Activated T-cell treated with anti-CD3 and anti-CD28 coated beads for 4 hours (primary cell): ENCODE data around the gene ADGRG6.

Experiments used
- DNase-seq: peaks from one replicate; pipeline ENCODE4 v3.0.0-alpha.2; 2020

ADGRG6 gene

DNA sequence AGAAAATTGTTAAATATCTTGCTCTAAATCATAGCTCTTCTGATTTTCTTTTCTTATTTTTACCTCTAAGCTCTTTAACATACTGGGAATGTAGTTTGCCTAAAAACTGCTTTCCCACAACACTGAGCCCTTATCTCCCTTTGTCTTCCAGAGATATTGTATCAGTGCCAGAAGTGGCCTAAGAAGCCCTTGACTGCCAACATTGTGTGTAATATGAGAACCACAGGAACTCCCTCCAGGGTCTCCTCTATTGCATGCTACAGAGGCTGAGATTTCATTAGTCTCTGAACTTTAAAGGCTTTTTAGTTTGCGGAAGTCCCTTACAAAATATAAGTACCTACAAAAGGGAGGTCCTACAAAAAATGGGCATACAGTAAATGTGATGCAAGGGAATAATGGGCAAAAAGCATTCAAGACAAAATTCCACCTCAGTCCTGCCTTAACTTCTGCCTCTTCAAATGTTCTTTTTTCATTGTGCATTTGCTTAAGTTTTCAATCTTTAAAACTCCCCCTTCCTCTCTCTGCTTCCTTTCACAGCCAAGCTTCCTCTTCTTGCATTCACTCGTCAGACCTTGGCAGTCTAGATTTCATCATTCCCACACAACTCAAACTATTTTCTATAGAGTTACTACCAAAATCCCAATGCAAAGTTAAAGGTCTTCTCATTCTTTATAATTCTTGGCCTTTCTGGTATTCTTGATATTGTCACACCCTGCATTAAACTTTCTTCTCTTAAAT is 76.5 kb downstream of the ADGRG6 start:
- no peak for DNase-seq

DNA sequence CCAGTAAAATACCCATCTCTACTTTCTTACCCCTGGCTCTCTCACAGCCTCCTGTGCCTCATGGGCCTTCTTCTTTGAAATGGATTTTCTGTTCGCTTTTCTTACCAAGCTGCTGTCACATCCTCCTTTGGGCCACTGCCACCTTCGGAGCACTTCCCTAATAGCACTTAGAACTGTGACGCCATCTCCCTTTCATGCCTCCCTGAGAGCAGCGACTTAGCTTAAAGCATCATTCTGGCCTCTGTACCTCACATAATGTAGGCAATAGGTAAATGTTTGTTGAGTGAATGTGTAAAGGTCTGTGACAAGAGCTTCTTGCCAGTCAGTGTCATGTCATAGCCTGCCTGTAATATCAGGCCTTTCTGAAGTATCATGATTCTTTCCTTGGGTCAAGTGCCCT is 78.8 kb downstream of the ADGRG6 start:
- DNase-seq: no peak

DNA sequence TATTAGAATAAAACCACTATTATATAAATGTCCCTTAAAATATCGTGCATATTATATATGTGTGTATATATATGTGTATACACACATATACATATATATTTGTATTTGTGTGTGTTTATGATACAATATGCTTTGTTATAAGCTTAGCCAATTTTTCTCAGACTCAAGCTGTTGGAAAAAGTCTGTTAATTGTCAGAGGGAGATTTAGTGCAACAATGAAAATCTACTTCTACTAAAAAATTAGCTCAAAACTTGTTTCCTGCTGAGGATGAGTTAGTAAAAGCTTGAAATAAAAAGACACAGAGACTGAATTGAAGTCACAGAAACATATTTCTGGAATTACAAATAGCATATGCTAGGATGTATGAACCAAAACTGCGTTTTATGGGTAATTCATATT is 79.4 kb downstream of the ADGRG6 start:
- no peak for DNase-seq

DNA sequence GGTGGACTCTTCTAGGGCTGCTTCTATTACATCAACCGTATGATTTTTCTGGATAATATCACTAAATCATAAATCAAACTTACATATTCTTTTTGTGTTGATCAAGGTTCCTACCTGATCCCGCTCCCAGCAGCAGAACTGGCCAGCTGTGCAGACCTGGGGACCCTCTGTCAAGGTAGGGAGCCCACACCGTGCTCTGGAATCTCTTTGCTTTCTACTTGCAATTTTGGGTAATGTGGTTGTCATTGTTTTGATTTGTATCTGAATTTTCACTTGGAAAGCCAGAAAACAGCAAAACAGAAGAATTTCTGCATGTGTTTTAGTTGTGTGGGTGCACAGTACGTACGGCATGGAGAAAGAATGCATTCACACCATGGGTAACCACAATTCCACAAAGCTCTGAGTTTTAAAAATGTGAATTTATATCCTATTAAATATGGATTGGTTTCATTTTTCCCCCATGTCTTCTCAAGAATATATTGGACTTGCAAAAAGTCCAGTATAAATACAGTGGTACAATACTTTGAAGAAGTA is 80.1 kb downstream of the ADGRG6 start:
- DNase-seq: no peak

DNA sequence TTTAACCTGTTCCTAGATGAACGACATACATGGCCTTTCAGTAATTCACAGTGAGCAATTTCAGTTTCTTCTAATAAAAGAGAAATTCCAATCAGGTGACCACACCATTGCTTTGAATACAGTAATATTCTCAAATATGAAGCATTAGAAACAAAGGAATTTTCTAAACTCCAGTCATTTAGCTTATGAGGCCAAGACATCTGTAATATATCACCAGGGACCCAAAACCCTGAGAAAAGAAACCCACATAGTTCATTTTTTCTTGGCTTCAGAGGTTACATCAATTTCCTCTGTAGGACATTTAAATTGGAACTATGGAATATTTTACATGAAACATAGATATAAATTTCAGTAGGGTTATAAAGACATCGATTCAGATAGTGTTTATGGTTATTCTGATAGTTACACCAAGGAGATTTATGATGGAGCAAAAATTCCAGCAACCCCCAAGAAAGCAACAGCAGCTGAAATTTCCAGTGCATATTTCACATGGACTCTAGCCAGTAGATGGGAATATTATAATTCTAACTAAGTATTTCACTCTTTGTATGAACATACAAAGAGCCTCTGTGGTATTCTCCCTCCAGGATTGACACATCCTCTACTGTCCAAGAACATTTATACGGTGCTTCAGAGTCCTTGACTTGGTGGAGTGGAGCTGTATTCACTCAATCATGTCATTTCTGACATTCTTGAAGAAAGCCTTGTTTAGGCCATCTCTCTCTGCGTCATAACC is 82.9 kb downstream of the ADGRG6 start:
- DNase-seq: no peak

DNA sequence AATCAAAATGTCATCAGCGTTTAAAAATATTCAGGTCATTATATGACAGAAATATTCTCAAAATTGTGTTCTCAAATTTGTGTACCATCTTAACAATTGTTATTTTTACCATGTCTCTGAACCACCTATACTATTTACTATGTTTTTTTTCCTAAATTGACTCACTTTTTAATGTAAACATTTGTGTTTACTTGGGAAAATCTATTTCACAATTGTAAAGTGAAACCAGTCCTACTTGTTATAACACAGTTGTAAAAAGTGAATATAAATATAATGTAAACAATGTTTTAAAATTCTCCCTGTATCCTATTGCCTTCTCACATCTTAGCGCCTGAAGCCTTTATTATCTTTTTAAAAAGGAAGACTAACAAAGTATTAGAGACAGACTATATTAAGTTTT is 83.5 kb downstream of the ADGRG6 start:
- DNase-seq: no peak

DNA sequence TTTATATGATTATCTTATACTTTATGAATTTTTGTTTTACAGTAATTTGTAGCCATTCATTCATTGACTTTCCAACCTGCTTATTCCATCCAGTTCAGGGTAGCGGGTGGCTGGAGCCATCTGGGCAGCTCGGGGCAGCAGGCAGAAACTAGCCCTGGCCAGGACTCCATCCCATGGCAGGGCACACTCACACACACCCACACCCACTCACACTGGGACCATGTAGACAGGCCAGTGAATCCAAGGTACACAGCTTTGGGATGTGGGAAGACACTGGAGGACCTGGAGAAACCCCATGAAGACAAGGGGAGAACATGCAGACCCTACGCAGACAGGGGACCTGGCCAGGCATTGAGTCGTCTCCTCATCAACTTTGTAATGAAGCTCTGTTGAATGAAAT is 84.8 kb downstream of the ADGRG6 start:
- DNase-seq: no peak

DNA sequence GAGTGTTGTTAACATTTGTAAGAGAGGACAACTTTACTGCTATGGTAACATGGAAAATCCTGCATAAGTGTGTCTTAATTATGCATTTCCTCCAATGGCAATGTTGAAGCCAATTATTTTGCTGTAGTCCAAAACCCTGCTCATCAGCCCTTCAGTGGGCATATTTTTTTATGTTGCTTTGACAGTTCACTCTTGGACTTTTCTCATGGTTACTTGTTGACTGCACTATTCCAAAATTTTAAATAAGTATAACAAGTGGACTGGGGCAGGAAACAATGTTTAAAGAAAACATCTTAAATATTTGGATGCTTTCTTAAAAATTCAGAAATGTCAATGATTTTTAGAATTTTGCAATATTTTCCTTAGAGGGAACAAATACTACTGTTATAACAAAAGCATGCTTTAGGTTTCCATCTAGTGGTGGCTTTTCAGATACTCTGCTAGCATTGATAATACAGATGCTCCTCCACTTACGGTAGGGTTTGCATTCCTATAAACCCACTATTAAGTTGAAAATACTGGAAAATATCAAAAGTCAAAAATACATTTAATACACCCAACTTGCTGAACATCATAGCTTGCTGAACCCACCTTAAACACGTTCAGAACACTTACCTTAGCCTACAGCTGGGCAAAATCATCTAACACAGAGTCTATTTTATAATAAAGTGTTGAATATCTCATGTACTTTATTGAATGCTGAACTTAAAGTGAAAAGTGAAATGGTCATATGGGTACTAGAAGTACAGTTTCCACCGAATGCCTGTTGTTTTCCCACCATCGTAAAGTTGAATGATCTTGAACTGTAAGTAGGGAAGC is 86.4 kb downstream of the ADGRG6 start:
- no peak for DNase-seq

DNA sequence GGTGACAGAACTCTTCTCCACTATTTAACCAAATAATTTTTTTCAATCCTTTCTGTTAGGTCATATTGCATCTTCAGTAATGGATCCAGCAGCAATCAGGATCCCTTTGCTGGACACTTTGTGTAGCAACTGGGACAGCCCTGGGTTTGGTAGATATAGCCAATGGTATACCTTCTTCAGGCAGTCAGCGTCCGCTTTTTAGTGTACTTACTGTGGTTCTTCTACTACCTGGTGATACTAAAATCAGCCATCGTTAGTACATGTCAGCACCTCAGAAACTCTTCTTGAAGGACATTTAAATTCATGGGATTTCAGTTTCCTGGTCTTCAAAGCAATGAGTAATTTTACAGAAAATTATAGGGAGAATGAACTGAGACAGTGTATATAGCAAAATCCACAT is 93.5 kb downstream of the ADGRG6 start:
- no peak for DNase-seq

DNA sequence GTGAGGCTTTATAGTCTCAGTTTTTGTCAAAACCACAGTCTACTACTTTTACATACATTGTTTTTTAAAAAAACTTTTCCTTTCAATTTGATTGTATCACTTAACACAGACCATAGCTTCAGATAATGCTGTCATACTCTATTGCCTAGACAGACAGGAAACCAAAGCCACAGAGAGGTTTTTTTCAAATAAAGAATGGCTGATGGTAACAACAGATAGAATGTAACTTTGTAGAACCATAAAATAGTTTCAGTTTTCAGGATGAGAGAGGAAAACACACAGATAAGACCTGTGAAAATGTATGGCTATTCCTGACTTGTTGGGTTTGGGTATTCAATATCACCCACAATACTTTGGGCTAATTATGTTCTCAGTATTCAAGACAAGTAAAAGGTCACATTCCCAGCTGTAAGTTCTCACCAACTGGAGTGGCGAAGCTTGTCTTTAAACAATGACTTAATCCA is 94.0 kb downstream of the ADGRG6 start:
- DNase-seq: no peak

DNA sequence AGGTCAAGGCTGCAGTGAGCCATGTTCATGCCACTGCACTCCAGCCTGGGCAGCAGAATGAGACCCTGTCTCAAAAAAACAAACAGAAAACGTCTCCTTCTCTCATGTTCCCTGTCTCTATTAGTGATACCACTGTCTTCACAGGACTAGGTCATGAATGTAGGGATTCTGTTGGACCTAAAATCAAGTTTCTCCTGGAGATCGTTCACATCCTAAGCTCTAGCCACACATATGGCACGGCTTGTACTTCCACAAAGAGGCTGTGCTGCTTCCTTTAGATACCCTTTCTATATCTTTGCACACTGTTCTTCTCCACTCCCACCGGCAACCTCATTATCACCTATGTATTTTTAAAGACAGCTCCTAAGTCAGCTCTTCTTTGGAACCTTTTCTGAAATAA is 96.5 kb downstream of the ADGRG6 start:
- DNase-seq: no peak

DNA sequence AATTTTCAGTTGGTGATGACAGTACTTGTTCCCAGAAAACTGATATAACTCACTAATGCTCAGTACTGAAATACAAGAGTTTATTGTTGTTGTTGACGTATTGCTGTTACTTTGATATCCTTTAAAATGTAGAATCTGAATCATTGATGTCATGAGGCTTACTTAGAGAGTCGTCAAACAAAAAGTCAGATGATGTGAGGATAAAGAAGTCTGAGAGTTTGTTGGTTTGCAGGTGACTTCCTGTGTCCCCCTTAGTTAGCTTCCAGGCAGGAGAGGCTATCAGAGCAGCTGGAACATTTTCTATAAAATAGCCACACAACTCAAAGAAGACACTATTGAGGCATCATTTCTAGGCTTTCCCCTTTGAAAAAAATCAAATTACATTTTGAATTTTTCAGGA is 97.9 kb downstream of the ADGRG6 start:
- no peak for DNase-seq

DNA sequence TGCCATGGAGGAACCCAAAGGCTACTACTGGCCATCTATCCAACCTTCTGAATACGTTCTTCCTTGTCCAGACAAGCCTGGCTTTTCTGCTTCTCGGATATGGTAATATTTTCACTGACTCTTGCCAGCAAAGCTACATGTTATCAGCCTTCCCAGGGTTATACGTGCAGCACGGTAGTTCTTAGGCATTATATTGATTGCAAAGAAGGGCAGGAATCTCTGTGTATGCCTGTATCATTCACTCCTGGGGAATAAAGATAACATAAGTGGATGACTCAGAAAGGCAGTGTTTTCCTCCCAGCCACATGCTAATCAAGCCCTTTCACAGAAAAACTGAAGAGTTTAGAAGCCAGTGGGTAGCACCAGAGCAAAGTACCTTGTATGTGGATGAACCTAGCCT is 98.7 kb downstream of the ADGRG6 start:
- no peak for DNase-seq

DNA sequence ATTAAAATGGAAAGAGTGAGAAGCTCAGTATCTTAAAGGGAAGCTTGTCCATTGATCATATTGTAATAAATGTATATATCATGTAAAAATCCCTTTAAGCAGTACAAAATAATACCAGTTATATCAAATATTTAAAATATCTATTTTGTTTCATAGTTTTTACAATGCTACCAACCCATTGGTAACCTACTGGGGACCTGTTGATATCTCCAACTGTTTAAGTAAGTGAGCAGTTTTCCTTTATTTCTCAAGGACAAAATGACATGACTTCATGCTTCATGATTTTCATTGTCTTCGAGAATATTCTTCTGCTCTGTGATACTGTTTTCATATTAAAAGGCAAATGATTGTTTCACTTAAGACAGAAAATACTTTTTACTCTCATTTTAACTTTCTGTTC is 100.0 kb downstream of the ADGRG6 start:
- no peak for DNase-seq

DNA sequence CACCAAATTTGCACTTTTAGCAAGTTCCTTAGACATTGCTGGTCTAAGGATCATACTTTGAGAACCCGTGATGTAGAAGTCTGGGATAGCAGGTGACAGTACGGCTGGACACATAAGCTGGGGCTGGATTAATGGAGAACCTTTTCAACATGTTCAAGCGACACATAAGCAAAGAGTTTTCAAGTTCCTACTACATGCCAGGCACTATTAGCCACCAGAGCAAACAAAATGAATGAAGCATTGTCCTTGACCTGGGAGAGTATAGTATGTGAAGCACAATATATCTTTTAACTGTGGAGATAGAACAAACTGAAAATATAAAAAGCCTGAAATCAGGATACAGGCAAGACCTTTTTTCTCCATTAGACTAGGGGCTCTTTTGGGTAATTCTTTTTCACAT is 102.9 kb downstream of the ADGRG6 start:
- no peak for DNase-seq

DNA sequence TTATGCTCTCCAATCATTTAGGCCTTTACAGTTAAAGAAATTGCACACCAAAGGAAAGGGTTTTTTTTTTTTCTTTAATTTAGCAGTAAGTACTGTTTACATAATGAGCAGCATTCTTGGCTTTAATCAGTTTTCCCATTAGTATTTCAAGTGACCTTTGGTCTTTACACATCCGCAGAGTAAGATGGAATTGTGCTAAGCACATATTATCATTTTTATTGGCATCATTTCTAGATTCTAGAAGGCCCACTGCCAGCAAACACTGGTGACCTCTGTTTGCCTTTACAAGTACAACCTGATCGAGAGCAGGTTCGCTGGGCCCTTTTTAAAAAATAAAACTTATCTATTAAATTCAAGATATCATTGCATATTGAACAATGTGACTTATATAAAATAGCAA is 104.3 kb downstream of the ADGRG6 start:
- DNase-seq: no peak

DNA sequence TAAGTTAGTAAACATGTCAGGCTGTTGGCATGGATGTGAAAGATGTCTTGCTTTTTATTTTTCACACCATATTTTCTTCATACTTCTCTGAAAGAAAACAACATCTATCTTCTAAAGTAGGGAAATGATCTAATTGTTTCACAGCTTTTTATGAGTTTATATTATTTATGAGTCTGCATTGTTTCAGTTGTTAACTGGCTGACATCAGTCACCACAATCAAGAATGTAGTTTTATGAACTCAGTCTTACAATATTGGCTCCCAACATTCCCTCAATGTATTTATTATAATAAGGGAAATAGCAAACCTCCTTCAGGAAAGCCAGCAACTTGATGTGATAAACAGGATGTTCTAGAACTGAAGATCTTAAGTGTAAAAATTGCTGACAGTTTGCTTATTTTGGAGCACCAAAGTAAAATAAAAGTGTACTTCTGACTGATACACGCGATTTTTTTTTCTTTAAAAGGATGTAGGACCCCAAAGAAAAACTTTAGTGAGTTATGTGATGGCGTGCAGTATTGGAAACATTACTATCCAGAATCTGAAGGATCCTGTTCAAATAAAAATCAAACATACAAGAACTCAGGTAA is 106.0 kb downstream of the ADGRG6 start:
- DNase-seq: no peak

DNA sequence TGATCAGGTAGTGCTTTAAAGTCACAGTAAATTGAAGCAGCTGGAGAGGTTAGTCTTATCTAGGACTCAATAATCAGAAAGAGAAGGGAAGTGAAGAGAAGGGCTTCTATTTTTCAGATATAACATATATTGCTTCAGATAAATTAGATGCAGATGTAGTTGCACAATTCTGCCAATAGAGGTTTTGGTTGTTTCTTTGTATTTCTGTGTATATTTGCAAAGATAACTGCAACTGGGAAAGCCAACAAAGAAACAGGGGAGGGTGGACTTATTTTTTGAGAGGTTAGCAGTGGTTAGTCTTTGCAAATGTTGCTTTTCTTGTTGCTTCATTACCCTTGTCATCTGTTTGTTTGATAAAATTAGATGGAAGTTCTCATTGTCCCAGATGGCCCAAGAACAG is 106.6 kb downstream of the ADGRG6 start:
- no peak for DNase-seq

DNA sequence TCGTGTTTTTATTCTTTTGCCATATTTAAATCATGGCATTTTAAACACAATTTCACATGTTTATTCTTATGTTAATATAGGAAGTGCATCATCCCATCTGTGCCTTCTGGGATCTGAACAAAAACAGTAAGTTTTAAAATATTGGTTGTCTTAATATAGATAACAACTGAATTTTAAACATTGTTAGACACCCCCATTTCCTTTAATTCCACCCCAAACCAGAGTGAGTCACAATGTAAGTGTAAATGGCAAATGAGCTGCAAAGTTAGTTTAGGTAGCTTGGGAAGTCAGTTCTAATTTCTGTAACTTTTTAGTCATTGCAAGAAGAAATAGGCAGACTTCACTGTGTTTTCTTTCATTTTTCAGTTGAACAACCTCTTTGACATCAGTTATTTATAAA is 108.0 kb downstream of the ADGRG6 start:
- DNase-seq: no peak

DNA sequence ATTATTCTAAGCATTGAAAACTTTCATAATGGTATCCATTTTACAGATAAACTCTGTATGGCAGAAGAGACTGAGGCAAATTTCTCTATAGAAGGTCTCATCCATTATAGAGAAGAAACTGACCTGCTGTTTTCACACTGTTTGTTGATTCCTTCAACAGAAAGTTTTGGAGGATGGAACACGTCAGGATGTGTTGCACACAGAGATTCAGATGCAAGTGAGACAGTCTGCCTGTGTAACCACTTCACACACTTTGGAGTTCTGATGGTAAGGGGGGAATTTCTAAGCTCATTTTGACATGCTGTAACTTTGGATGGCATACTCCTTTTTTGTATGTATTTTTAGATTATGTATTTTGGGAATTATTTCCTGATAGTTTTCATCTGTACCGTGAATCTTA is 109.3 kb downstream of the ADGRG6 start:
- DNase-seq: no peak

DNA sequence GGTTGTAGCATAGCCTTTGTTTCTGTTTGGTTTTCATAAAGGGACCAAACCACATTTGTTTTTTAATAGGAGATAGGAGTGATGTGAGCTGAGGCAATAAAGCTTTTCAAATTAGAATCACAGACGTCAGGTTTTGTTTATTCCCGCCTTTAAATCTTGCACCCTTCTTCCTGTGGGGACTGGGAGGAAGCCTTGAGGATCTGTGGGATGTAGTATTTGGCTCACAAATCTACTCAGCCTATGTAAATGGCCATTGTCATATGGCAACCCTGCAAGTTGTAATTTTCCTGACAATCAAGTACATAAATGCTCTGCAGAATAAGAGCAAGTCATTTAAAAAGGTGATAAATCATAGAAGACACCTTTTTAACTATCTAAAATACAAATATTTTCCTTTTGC is 110.4 kb downstream of the ADGRG6 start:
- no peak for DNase-seq

DNA sequence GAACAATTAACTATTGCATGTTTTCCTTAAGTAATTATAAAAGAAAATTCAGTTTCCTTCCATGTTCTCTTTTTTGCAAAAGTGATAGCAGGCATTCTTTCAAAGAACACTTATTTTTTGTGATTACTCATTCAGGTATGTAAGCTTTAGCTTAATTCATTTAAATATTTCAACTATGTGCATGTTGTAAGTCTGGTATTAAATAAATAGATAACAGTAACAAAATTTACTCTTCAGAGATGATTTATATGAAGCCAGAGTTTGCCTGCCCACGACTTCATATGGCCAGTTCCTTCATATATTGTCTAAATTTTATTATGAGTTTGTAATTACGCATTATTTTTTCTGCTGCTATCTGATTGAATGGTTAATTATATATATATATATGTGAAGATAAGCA is 110.9 kb downstream of the ADGRG6 start:
- no peak for DNase-seq

DNA sequence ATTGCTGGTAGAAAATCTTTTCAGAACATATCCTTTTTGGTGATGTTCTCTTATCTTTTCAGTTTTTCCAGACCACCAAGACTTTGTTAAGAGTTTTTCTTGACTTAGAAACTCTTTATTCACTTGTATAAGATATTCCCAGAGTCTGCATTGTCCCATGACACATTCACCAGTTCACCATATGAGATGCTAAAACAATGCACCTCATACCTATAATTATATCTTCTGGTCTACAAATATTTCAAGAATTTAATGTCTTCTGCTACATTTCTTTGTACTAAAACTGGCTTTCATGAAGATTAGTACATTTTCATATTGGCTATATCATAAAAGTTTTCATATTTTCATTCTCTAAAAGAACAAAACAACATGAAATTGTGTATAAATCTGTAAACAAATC is 111.3 kb downstream of the ADGRG6 start:
- no peak for DNase-seq
